Loucy (cell line): ENCODE measurements around the gene RPL29.

Source experiments
- CTCF ChIP-seq: fragments of 200-600 bp; sonication (generic); conservative IDR thresholded peaks from 2 replicates; pipeline ENCODE4 v1.5.1; 2014; ENCODE audit warnings: mild to moderate bottlenecking, antibody characterized with exemption, low read length
- EZH2phosphoT487 ChIP-seq: fragments of 200-600 bp; IDR thresholded peaks from 2 replicates; pipeline ENCODE4 v1.6.1; 2018; ENCODE audit warnings: antibody characterized with exemption, mild to moderate bottlenecking, moderate library complexity, borderline replicate concordance

GRCh38 chr3:52023101-52023770 lies 27.5 kb upstream of the RPL29 start:
- no peak for TF ChIP-seq CTCF
- TF ChIP-seq EZH2phosphoT487: no peak
